SK-N-MC (cell line): ENCODE measurements around the gene PKP2.

Source experiments
- EZH2 ChIP-seq: fragments of 200-600 bp; sonication (generic); IDR thresholded peaks from one replicate; pipeline ENCODE4 v1.6.1; 2017; ENCODE audit warnings: antibody characterized with exemption
- FOXP2 ChIP-seq: optimal IDR thresholded peaks from 2 replicates; pipeline ENCODE3; 2011; ENCODE audit warnings: mild to moderate bottlenecking, moderate library complexity; ENCODE audit not compliant: insufficient read depth; ENCODE audit errors: extremely low read length, control extremely low read depth
- POLR2AphosphoS5 ChIP-seq: IDR thresholded peaks from 2 replicates; pipeline ENCODE4 v1.6.1; 2012; ENCODE audit warnings: mild to moderate bottlenecking, low read depth, low read length, borderline replicate concordance

DNA sequence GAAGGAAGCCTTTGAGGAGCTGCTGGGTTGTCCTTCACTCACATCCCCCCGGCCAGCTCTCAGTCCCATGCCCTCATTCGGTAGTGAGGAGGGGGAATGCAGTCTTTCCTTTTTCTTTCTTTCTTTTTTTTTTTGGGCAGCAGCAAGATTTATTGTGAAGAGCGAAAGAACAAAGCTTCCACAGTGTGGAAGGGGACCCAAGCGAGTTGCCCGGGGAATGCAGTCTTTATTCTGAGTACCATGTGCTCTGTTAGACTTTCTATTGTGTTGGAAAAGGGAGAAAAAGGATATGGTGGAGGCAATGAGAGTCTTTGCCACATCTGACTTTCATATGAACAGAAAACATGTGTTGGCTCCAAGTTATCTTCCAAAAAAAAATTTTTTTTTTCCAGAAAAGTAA is 111.0 kb downstream of the PKP2 start:
- no peak for TF ChIP-seq EZH2
- TF ChIP-seq POLR2AphosphoS5: no peak
- no peak for TF ChIP-seq FOXP2
